Mesendoderm (in vitro differentiated cells): ENCODE results near the gene LCTL.

Experiments
- DNase-seq: peaks from one replicate; pipeline ENCODE4 v3.0.0; 2013
- H2AK5ac ChIP-seq: 2 replicates; pipeline ENCODE4 v1.6.1; 2013; ENCODE audit warnings: low read length, inconsistent platforms
- H2BK120ac ChIP-seq: 2 replicates; pipeline ENCODE4 v1.6.1; 2013; ENCODE audit warnings: low read depth, mild to moderate bottlenecking, low read length, moderate library complexity, mixed read lengths
- H2BK15ac ChIP-seq: replicated peaks from 2 replicates; pipeline ENCODE4 v1.6.1; 2013; ENCODE audit warnings: low read depth, mild to moderate bottlenecking, moderate library complexity
- H2BK5ac ChIP-seq: 2 replicates; pipeline ENCODE4 v1.6.1; 2013; ENCODE audit warnings: low read length, inconsistent platforms
- H3K18ac ChIP-seq: 2 replicates; pipeline ENCODE4 v1.6.1; 2013; ENCODE audit warnings: mild to moderate bottlenecking, low read length, mixed read lengths
- H3K23ac ChIP-seq: one replicate; pipeline ENCODE4 v1.6.1; 2013; ENCODE audit warnings: low read length
- H3K27ac ChIP-seq: 2 replicates; pipeline ENCODE4 v1.5.1; 2013; ENCODE audit warnings: low read depth, mild to moderate bottlenecking, inconsistent platforms, low read length, moderate library complexity
- H3K27me3 ChIP-seq: 2 replicates; pipeline ENCODE4 v1.6.1; 2013; ENCODE audit warnings: low read length, control low read depth, mild to moderate bottlenecking, inconsistent platforms; ENCODE audit not compliant: insufficient read depth, poor library complexity
- H3K36me3 ChIP-seq: 2 replicates; pipeline ENCODE4 v1.6.1; 2013; ENCODE audit warnings: low read length, inconsistent platforms; ENCODE audit not compliant: control insufficient read depth, insufficient read depth
- H3K4ac ChIP-seq: one replicate; pipeline ENCODE4 v1.6.1; 2013; ENCODE audit warnings: low read depth, mild to moderate bottlenecking, low read length, moderate library complexity
- H3K4me1 ChIP-seq: 2 replicates; pipeline ENCODE4 v1.6.1; 2013; ENCODE audit warnings: low read depth, low read length, inconsistent platforms; ENCODE audit not compliant: control insufficient read depth
- H3K4me2 ChIP-seq: 2 replicates; pipeline ENCODE4 v1.6.1; 2013; ENCODE audit warnings: low read length
- H3K4me3 ChIP-seq: 2 replicates; pipeline ENCODE4 v1.5.1; 2013; ENCODE audit warnings: mild to moderate bottlenecking, low read length
- H3K56ac ChIP-seq: one replicate; pipeline ENCODE4 v1.6.1; 2013; ENCODE audit warnings: low read length
- H3K79me1 ChIP-seq: 2 replicates; pipeline ENCODE4 v1.6.1; 2013; ENCODE audit warnings: low read length, inconsistent platforms
- H3K79me2 ChIP-seq: 2 replicates; pipeline ENCODE4 v1.6.1; 2013; ENCODE audit warnings: mild to moderate bottlenecking, low read length; ENCODE audit not compliant: control insufficient read depth, insufficient read depth
- H3K9ac ChIP-seq: 2 replicates; pipeline ENCODE4 v1.6.1; 2013; ENCODE audit warnings: low read length, inconsistent platforms
- H4K5ac ChIP-seq: one replicate; pipeline ENCODE4 v1.6.1; 2013; ENCODE audit warnings: low read length
- H4K8ac ChIP-seq: one replicate; pipeline ENCODE4 v1.6.1; 2013; ENCODE audit warnings: low read depth, mild to moderate bottlenecking, control low read depth, low read length, moderate library complexity
- WGBS: extraction: QIAGEN DNeasy Blood & Tissue Kit; methylation state at CpG from one replicate; pipeline ENCODE4 v1.1.7; 2013; ENCODE audit warnings: low lambda C conversion rate, missing lambda C conversion rate; ENCODE audit not compliant: insufficient coverage; ENCODE audit errors: extremely low coverage; 5-methylcytosine and 5-hydroxymethylcytosine counted together

The LCTL gene

GRCh38 chr15:66560856-66561525 lies 4.8 kb downstream of the LCTL start:
- Histone ChIP-seq H2BK5ac (no peak overlapping the region), H3K27ac (no peak overlapping the region), H3K4me1 (no peaks in the 10 kb centered on the region), H3K4me3 (no peak overlapping the region), H3K18ac (no peak overlapping the region), H2BK15ac (no peak overlapping the region), H4K8ac (no peak overlapping the region), H3K23ac (no peak overlapping the region), H2BK120ac (no peak overlapping the region), H3K9ac (no peak overlapping the region), H2AK5ac (no peak overlapping the region), H3K56ac (no peak overlapping the region), H3K4ac (no peak overlapping the region), H3K27me3 (no peaks in the 10 kb centered on the region), H4K5ac (no peak overlapping the region), H3K4me2 (no peak overlapping the region), H3K79me1 (no peaks in the 10 kb centered on the region), H3K36me3 (no peaks in the 10 kb centered on the region), H3K79me2 (no peaks in the 10 kb centered on the region)
- no CpG with 5 or more reads among the region's 18 CpGs for WGBS
- no peak for DNase-seq

- Histone ChIP-seq H3K36me3 (no peaks in the 10 kb centered on the region), H2AK5ac (no peak overlapping the region), H3K4ac (no peak overlapping the region), H3K23ac (no peak overlapping the region), H3K56ac (no peak overlapping the region), H3K79me1 (no peaks in the 10 kb centered on the region), H2BK15ac (no peak overlapping the region), H3K27ac (no peak overlapping the region), H3K9ac (no peak overlapping the region), H3K18ac (no peak overlapping the region), H3K4me1 (no peaks in the 10 kb centered on the region), H2BK5ac (no peak overlapping the region), H2BK120ac (no peak overlapping the region), H3K4me3 (no peak overlapping the region), H3K4me2 (no peak overlapping the region), H4K8ac (no peak overlapping the region), H4K5ac (no peak overlapping the region), H3K79me2 (no peaks in the 10 kb centered on the region), H3K27me3 (no peaks in the 10 kb centered on the region)
- DNase-seq = no peak
- WGBS = no CpG with 5 or more reads among the region's 6 CpGs
Measured at GRCh38 chr15:66558271-66558670, 7.5 kb downstream of the LCTL start.

GRCh38 chr15:66555685-66556084 lies 10.1 kb downstream of the LCTL start:
- Histone ChIP-seq H2BK120ac (no peak overlapping the region), H3K18ac (no peak overlapping the region), H3K79me2 (no peaks in the 10 kb centered on the region), H3K56ac (no peak overlapping the region), H3K79me1 (no peaks in the 10 kb centered on the region), H3K4me1 (no peaks in the 10 kb centered on the region), H3K4me2 (no peak overlapping the region), H3K36me3 (no peaks in the 10 kb centered on the region), H3K4ac (no peak overlapping the region), H3K27ac (no peak overlapping the region), H3K27me3 (no peaks in the 10 kb centered on the region), H4K5ac (no peak overlapping the region), H2BK5ac (no peak overlapping the region), H4K8ac (no peak overlapping the region), H2AK5ac (no peak overlapping the region), H2BK15ac (no peak overlapping the region), H3K23ac (no peak overlapping the region), H3K9ac (no peak overlapping the region), H3K4me3 (no peak overlapping the region)
- no peak for DNase-seq

- Histone ChIP-seq H3K9ac (no peak overlapping the region), H3K18ac (no peak overlapping the region), H3K36me3 (no peaks in the 10 kb centered on the region), H3K27ac (no peak overlapping the region), H3K4me3 (no peak overlapping the region), H3K23ac (no peak overlapping the region), H3K56ac (no peak overlapping the region), H3K4me2 (no peak overlapping the region), H2BK15ac (no peak overlapping the region), H2AK5ac (no peak overlapping the region), H3K27me3 (no peaks in the 10 kb centered on the region), H2BK5ac (no peak overlapping the region), H3K4ac (no peak overlapping the region), H3K79me2 (no peaks in the 10 kb centered on the region), H3K4me1 (no peaks in the 10 kb centered on the region), H4K8ac (no peak overlapping the region), H3K79me1 (no peaks in the 10 kb centered on the region), H4K5ac (no peak overlapping the region), H2BK120ac (no peak overlapping the region)
- DNase-seq = no peak
- WGBS = no CpG with 5 or more reads among the region's 1 CpG
Measured at GRCh38 chr15:66545255-66545654, 20.5 kb downstream of the LCTL start.

GRCh38 chr15:66542896-66543295 lies 22.9 kb downstream of the LCTL start:
- H3K36me3 ChIP-seq = peaks cover 1% of the 10 kb centered on the region
- no CpG with 5 or more reads among the region's 4 CpGs for WGBS
- H4K5ac ChIP-seq = no peak overlapping the region

GRCh38 chr15:66535056-66535455 lies 30.7 kb downstream of the LCTL start:
- Histone ChIP-seq H3K27me3 (no peaks in the 10 kb centered on the region), H4K5ac (no peak overlapping the region), H3K36me3 (peaks cover 1% of the 10 kb centered on the region), H3K79me2 (no peaks in the 10 kb centered on the region), H3K4me1 (no peaks in the 10 kb centered on the region), H4K8ac (no peak overlapping the region), H3K79me1 (no peaks in the 10 kb centered on the region), H2AK5ac (no peak overlapping the region), H3K9ac (no peak overlapping the region), H2BK120ac (no peak overlapping the region), H2BK5ac (no peak overlapping the region), H3K27ac (no peak overlapping the region), H3K4ac (no peak overlapping the region), H2BK15ac (no peak overlapping the region), H3K56ac (no peak overlapping the region), H3K18ac (no peak overlapping the region), H3K4me3 (no peak overlapping the region), H3K23ac (no peak overlapping the region), H3K4me2 (no peak overlapping the region)
- no CpG with 5 or more reads among the region's 9 CpGs for WGBS
- peak; percentile 2 for DNase-seq

More at GRCh38 chr15:66542896-66543295, 22.9 kb downstream of the LCTL start:
- DNase-seq = no peak
- H3K27ac ChIP-seq = no peak overlapping the region
- H3K4me3 ChIP-seq = no peak overlapping the region
- H2BK15ac ChIP-seq = no peak overlapping the region
- H3K4me1 ChIP-seq = no peaks in the 10 kb centered on the region
- no peak overlapping the region for H3K18ac ChIP-seq
- no peak overlapping the region for H2AK5ac ChIP-seq
- H3K79me2 ChIP-seq = no peaks in the 10 kb centered on the region
- H3K27me3 ChIP-seq = no peaks in the 10 kb centered on the region
- no peak overlapping the region for H3K4ac ChIP-seq
- H4K8ac ChIP-seq = no peak overlapping the region
- no peaks in the 10 kb centered on the region for H3K79me1 ChIP-seq
- H3K56ac ChIP-seq = no peak overlapping the region
- no peak overlapping the region for H3K23ac ChIP-seq
- H3K9ac ChIP-seq = no peak overlapping the region
- H2BK5ac ChIP-seq = no peak overlapping the region
- no peak overlapping the region for H3K4me2 ChIP-seq
- H2BK120ac ChIP-seq = no peak overlapping the region
